Peyer's patch (tissue), 4 donors: ENCODE measurements around the gene GDPD5.

Experiments
- CTCF ChIP-seq, 6 experiments: fragments of 450-650 bp in 4 of 6; fragments of 200-600 bp in 2 of 6; sonication (generic) in 1 of 6; IDR thresholded peaks; one replicate each; pipeline ENCODE4 v1.5.1; 2017 to 2019; ENCODE audit warnings: antibody characterized with exemption in 6 of 6, mild to moderate bottlenecking in 3 of 6, moderate library complexity in 1 of 6
- POLR2A ChIP-seq, 2 donors: fragments of 450-650 bp; IDR thresholded peaks; one replicate each; pipeline ENCODE4 v1.5.1; 2017; ENCODE audit warnings: antibody characterized with exemption in 2 of 2, mild to moderate bottlenecking in 2 of 2, moderate library complexity in 2 of 2

GRCh38 chr11:75398906-75399305 lies 126.8 kb downstream of the GDPD5 start:
- TF ChIP-seq CTCF (IDR thresholded peaks at IDR 0.05) (no peak), POLR2A (IDR thresholded peaks at IDR 0.05) (no peak)
